Hepatocyte (in vitro differentiated cells): ENCODE results near the gene RPP25. TPM values are rescaled to one million over a fixed set of nuclear protein-coding genes. Genes with fewer than 3 reads are reported as not detected.

Experiments
- DNase-seq: peaks from one replicate; pipeline ENCODE4 v3.0.0-alpha.2; 2016; ENCODE audit warnings: low spot score
- H2AFZ ChIP-seq: fragments of 200-600 bp; sonication (generic); 2 replicates; pipeline ENCODE4 v1.6.0; 2016; ENCODE audit warnings: antibody characterized with exemption, mild to moderate bottlenecking
- H3K27ac ChIP-seq: fragments of 200-600 bp; sonication (generic); 2 replicates; pipeline ENCODE4 v1.5.1; 2016; ENCODE audit warnings: mild to moderate bottlenecking
- H3K27me3 ChIP-seq: fragments of 200-600 bp; sonication (generic); 2 replicates; pipeline ENCODE4 v1.6.1; 2016
- H3K36me3 ChIP-seq: fragments of 200-600 bp; sonication (generic); replicated peaks from 2 replicates; pipeline ENCODE4 v1.5.1; 2016; ENCODE audit warnings: low read depth; ENCODE audit not compliant: insufficient read depth
- H3K4me1 ChIP-seq: fragments of 200-600 bp; sonication (generic); 2 replicates; pipeline ENCODE4 v1.5.1; 2016; ENCODE audit warnings: mild to moderate bottlenecking, moderate library complexity; ENCODE audit not compliant: insufficient read depth
- H3K4me2 ChIP-seq: fragments of 200-600 bp; sonication (generic); 2 replicates; pipeline ENCODE4 v1.6.0; 2016
- H3K4me3 ChIP-seq: fragments of 200-600 bp; sonication (generic); 2 replicates; pipeline ENCODE4 v1.5.1; 2016; ENCODE audit warnings: mild to moderate bottlenecking
- H3K79me2 ChIP-seq: fragments of 200-600 bp; sonication (generic); 2 replicates; pipeline ENCODE4 v1.6.0; 2017; ENCODE audit warnings: mild to moderate bottlenecking
- H3K9me2 ChIP-seq: fragments of 200-600 bp; sonication (generic); replicated peaks from 2 replicates; pipeline ENCODE4 v1.6.0; 2017; ENCODE audit warnings: mild to moderate bottlenecking; ENCODE audit not compliant: insufficient read depth
- H3K9me3 ChIP-seq: fragments of 200-600 bp; sonication (generic); 2 replicates; pipeline ENCODE4 v1.5.1; 2016; ENCODE audit warnings: low read depth, mild to moderate bottlenecking
- H4K20me1 ChIP-seq: fragments of 200-600 bp; sonication (generic); 2 replicates; pipeline ENCODE4 v1.6.0; 2016; ENCODE audit warnings: mild to moderate bottlenecking; ENCODE audit not compliant: insufficient read depth, poor library complexity, severe bottlenecking
- CTCF ChIP-seq: fragments of 200-600 bp; sonication (generic); IDR thresholded peaks from 2 replicates; pipeline ENCODE4 v1.5.1; 2016; ENCODE audit warnings: antibody characterized with exemption, mild to moderate bottlenecking; ENCODE audit not compliant: poor library complexity
- EZH2 ChIP-seq: fragments of 200-600 bp; sonication (generic); IDR thresholded peaks from 2 replicates; pipeline ENCODE4 v1.6.1; 2016; ENCODE audit warnings: antibody characterized with exemption, mild to moderate bottlenecking, borderline replicate concordance
- EZH2phosphoT487 ChIP-seq: fragments of 200-600 bp; sonication (generic); IDR thresholded peaks from one replicate; pipeline ENCODE4 v1.6.1; 2018; ENCODE audit warnings: antibody characterized with exemption, mild to moderate bottlenecking, low read depth, moderate library complexity; ENCODE audit not compliant: unreplicated experiment, severe bottlenecking
- WGBS: methylation state at CpG from one replicate; pipeline ENCODE4 v1.1.6; 2016; ENCODE audit warnings: low lambda C conversion rate; ENCODE audit errors: missing lambda C conversion rate; 5-methylcytosine and 5-hydroxymethylcytosine counted together
- polyA plus RNA-seq: library from polyadenylated mRNA; unstranded; fragments of >200 nt; fragmentation: Nextera tagmentation; extraction: Ambion mirVana; gene quantifications from 2 replicates; pipeline ENCODE4 v1.2.1, GENCODE V29; 2016
- small RNA-seq: library from RNA; depleted of rRNA; stranded (forward); fragments of <200 nt; gene quantifications from one replicate; pipeline ENCODE3, GENCODE V24; 2014
- total RNA-seq: library from RNA; depleted of rRNA; stranded (reverse); fragments of >200 nt; gene quantifications from 2 replicates; pipeline ENCODE4 v1.2.3, GENCODE V29; 2014

The RPP25 gene
- total and polyA plus RNA-seq, 2 experiments from 2014 or later = 22.7 to 60.4 TPM

- TF ChIP-seq EZH2phosphoT487 = no peak
- no peak for TF ChIP-seq CTCF
- no peak for TF ChIP-seq EZH2
- peak; percentile 53 for DNase-seq
These were observed 50.5 kb downstream of the RPP25 start for GRCh38 chr15:74906067-74906449.

More at GRCh38 chr15:74906067-74906449, 50.5 kb downstream of the RPP25 start:
- H3K4me3 ChIP-seq = peak overlapping the region; percentile 51
- H4K20me1 ChIP-seq = no peaks in the 10 kb centered on the region
- H3K4me1 ChIP-seq = peaks cover 21% of the 10 kb centered on the region
- no peaks in the 10 kb centered on the region for H3K9me2 ChIP-seq
- H2AFZ ChIP-seq = peak overlapping the region; percentile 64
- no peaks in the 10 kb centered on the region for H3K27me3 ChIP-seq
- peak overlapping the region; percentile 82 for H3K4me2 ChIP-seq
- WGBS = under 1% methylated on average over 18 of the region's 20 CpGs
- no peaks in the 10 kb centered on the region for H3K9me3 ChIP-seq
- peaks cover 8% of the 10 kb centered on the region for H3K36me3 ChIP-seq
- H3K27ac ChIP-seq = peak overlapping the region; percentile 90
- H3K79me2 ChIP-seq = peaks cover 27% of the 10 kb centered on the region

Small RNA genes within 50 kb of the gene (small RNA-seq; reads per million reads assigned to genes)
- not detected for gene RF00019

Other genes with a start within 250 kb of the RPP25 start
- gene CYP1A1, start 231.2 kb downstream of the RPP25 start, total RNA-seq = 17.0 and 23.5 TPM in 2 replicates
- gene CYP1A1, start 231.2 kb downstream of the RPP25 start, polyA plus RNA-seq = 19.1 and 22.6 TPM in 2 replicates
- 0.40 TPM in 1 of 2 replicates, not detected in the other for gene CYP1A2, start 207.9 kb downstream of the RPP25 start, total RNA-seq
- gene CYP1A2, start 207.9 kb downstream of the RPP25 start, polyA plus RNA-seq = 0.17 TPM in 1 of 2 replicates, not detected in the other
- gene CSK, start 174.7 kb downstream of the RPP25 start, total RNA-seq = 15.8 and 16.9 TPM in 2 replicates
- gene CSK, start 174.7 kb downstream of the RPP25 start, polyA plus RNA-seq = 19.1 and 21.8 TPM in 2 replicates
- gene LMAN1L, start 143.9 kb downstream of the RPP25 start, total RNA-seq = not detected in 2 replicates
- not detected in 2 replicates for gene LMAN1L, start 143.9 kb downstream of the RPP25 start, polyA plus RNA-seq
- gene CPLX3, start 130.1 kb downstream of the RPP25 start, total RNA-seq = not detected in 2 replicates
- 0.10 TPM in 1 of 2 replicates, not detected in the other for gene CPLX3, start 130.1 kb downstream of the RPP25 start, polyA plus RNA-seq
- gene ULK3, start 113.6 kb downstream of the RPP25 start, total RNA-seq = 37.6 and 40.4 TPM in 2 replicates
- gene ULK3, start 113.6 kb downstream of the RPP25 start, polyA plus RNA-seq = 45.7 and 46.3 TPM in 2 replicates
- 64.0 and 84.3 TPM in 2 replicates for gene SCAMP2, start 83.4 kb downstream of the RPP25 start, total RNA-seq
- gene SCAMP2, start 83.4 kb downstream of the RPP25 start, polyA plus RNA-seq = 123 and 130 TPM in 2 replicates
- 41.1 and 43.8 TPM in 2 replicates for gene MPI, start 66.7 kb downstream of the RPP25 start, total RNA-seq
- gene MPI, start 66.7 kb downstream of the RPP25 start, polyA plus RNA-seq = 32.6 and 32.8 TPM in 2 replicates
- gene FAM219B, start 49.9 kb downstream of the RPP25 start, total RNA-seq = 36.9 and 45.9 TPM in 2 replicates
- gene FAM219B, start 49.9 kb downstream of the RPP25 start, polyA plus RNA-seq = 34.5 and 35.9 TPM in 2 replicates
- gene COX5A, start 18.7 kb downstream of the RPP25 start, total RNA-seq = 151 and 197 TPM in 2 replicates
- 404 and 449 TPM in 2 replicates for gene COX5A, start 18.7 kb downstream of the RPP25 start, polyA plus RNA-seq
- gene SCAMP5, start 38.8 kb upstream of the RPP25 start, total RNA-seq = 17.8 and 18.8 TPM in 2 replicates
- 7.8 and 10.6 TPM in 2 replicates for gene SCAMP5, start 38.8 kb upstream of the RPP25 start, polyA plus RNA-seq
- 16.4 and 20.8 TPM in 2 replicates for gene PPCDC, start 66.8 kb upstream of the RPP25 start, total RNA-seq
- 17.8 and 21.1 TPM in 2 replicates for gene PPCDC, start 66.8 kb upstream of the RPP25 start, polyA plus RNA-seq
- 11.4 and 18.3 TPM in 2 replicates for gene C15orf39, start 245.1 kb upstream of the RPP25 start, total RNA-seq
- 15.3 and 16.4 TPM in 2 replicates for gene C15orf39, start 245.1 kb upstream of the RPP25 start, polyA plus RNA-seq